ENCODE measurements around the gene EMC10. TPM values are rescaled to one million over a fixed set of nuclear protein-coding genes. Genes with fewer than 3 reads are reported as not detected.
A peak's percentile ranks its signal among the peaks of the same experiment; 100 is the strongest.

The EMC10 gene
- total RNA-seq, 1 experiment from 2014 or later: 109 TPM

DNA sequence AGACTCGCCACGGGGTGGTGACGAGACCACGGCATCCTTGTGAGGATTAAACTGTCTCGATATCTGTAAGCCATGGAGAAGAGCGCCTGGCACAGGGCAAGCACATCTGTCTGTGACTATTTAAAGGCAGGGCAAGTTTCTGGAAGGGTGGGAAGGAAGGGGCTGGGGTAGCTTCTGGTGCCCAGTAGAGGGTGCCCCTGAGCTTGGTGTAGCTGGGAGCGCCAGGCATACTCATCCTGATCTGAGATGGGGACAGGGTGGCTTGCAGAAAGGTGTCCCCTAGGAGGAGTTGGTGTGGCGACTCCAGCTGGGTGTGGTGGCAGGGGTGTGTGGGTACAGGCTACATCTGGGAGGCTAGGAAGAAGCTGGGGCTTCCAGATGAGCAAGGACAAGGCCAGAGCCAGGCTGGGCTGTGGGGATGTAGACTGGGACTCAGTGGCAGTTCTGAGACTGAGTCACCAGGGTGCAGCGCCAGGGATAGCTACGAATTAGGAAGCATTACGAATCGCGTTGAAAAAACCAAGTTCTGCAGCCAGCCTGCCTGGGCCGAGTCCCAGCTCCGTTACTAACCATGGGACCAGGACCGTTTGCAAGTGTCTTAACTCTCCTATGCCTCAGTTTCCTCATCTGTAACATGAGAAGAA lies 60.5 kb downstream of the EMC10 start:
- H3K18ac ChIP-seq (ENCODE audit: insufficient read length, low read depth, low read length): no peak overlapping the region
- H3K4me1 ChIP-seq (ENCODE audit: insufficient read depth, low read length): no peaks in the 10 kb centered on the region
- no peaks in the 10 kb centered on the region for H3K79me1 ChIP-seq (ENCODE audit: insufficient read depth, low read depth, low read length, poor library complexity, severe bottlenecking)
- no peak overlapping the region for H3K4me3 Mint-ChIP-seq
- no peaks in the 10 kb centered on the region for H3K79me2 ChIP-seq (ENCODE audit: insufficient read depth, low read length)
- no peaks in the 10 kb centered on the region for H3K27me3 ChIP-seq (ENCODE audit: insufficient read depth, low read length)
- H3K23me2 ChIP-seq (ENCODE audit: insufficient read length, low read depth, low read length, poor library complexity, severe bottlenecking): no peaks in the 10 kb centered on the region
- H3K27ac Mint-ChIP-seq: no peak overlapping the region
- DNase-seq: no peak
- no peak overlapping the region for H3K14ac ChIP-seq (ENCODE audit: insufficient read depth, low read length)
- H3K9me3 Mint-ChIP-seq: peaks cover 8% of the 10 kb centered on the region in 2 experiments; a peak in 4 of 5 replicates
- H3K4me1 Mint-ChIP-seq: peaks cover 2% of the 10 kb centered on the region in 2 experiments; a peak in 3 of 4 replicates
- peaks cover 0 to 18% (median 15%) of the 10 kb centered on the region in 3 experiments; a peak in 4 of 7 replicates for H3K36me3 Mint-ChIP-seq (ENCODE audit: insufficient read depth in 1 of 3, low read depth in 3 of 3)
- H3K9ac ChIP-seq (ENCODE audit: extremely low read depth, insufficient read length, low read length): no peak overlapping the region
- no peak overlapping the region for H3K4me2 ChIP-seq (ENCODE audit: insufficient read depth, insufficient read length, low read length)
- WGBS (ENCODE audit: extremely low coverage, insufficient read length, low lambda C conversion rate): no CpG with 5 or more reads among the region's 16 CpGs
- H4K20me1 ChIP-seq (ENCODE audit: control insufficient read depth, insufficient read depth, insufficient read length): no peaks in the 10 kb centered on the region
- H2AFZ ChIP-seq (ENCODE audit: low read length): no peak overlapping the region
- TF ChIP-seq, protein P1, sequence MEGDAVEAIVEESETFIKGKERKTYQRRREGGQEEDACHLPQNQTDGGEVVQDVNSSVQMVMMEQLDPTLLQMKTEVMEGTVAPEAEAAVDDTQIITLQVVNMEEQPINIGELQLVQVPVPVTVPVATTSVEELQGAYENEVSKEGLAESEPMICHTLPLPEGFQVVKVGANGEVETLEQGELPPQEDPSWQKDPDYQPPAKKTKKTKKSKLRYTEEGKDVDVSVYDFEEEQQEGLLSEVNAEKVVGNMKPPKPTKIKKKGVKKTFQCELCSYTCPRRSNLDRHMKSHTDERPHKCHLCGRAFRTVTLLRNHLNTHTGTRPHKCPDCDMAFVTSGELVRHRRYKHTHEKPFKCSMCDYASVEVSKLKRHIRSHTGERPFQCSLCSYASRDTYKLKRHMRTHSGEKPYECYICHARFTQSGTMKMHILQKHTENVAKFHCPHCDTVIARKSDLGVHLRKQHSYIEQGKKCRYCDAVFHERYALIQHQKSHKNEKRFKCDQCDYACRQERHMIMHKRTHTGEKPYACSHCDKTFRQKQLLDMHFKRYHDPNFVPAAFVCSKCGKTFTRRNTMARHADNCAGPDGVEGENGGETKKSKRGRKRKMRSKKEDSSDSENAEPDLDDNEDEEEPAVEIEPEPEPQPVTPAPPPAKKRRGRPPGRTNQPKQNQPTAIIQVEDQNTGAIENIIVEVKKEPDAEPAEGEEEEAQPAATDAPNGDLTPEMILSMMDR (conservative IDR thresholded peaks at IDR 0.05): peak; percentile 38; the same call in 2 of the 3 replicates
- H2AK5ac ChIP-seq (ENCODE audit: insufficient read length, low read length): no peak overlapping the region
- H3K27me3 Mint-ChIP-seq (ENCODE audit: low read depth): peaks cover 25% of the 10 kb centered on the region
- H3K23ac ChIP-seq (ENCODE audit: insufficient read length, low read depth, low read length): no peak overlapping the region
- H4K8ac ChIP-seq (replicated peaks; ENCODE audit: insufficient read length, low read depth, low read length): no peak overlapping the region
- no peak overlapping the region for H2BK20ac ChIP-seq (ENCODE audit: low read depth, low read length, poor library complexity, severe bottlenecking)
- no peak overlapping the region for H2BK120ac ChIP-seq (ENCODE audit: low read depth, low read length, poor library complexity, severe bottlenecking)
- H3K9me3 ChIP-seq (ENCODE audit: control insufficient read depth, low read depth, low read length): peaks cover 6% of the 10 kb centered on the region
- H4K5ac ChIP-seq (ENCODE audit: insufficient read length, low read depth, low read length): no peak overlapping the region
- no peak overlapping the region for H3T11ph ChIP-seq (ENCODE audit: low read length)
- no peak overlapping the region for H2BK15ac ChIP-seq (ENCODE audit: low read depth, low read length)
- H2BK12ac ChIP-seq (ENCODE audit: insufficient read length, low read depth, low read length): no peak overlapping the region
- no peak overlapping the region for H3K4ac ChIP-seq (ENCODE audit: low read depth, low read length)
- no peak overlapping the region for H4K91ac ChIP-seq (ENCODE audit: insufficient read length, low read depth, low read length)
- no peak overlapping the region for H2BK5ac ChIP-seq (ENCODE audit: insufficient read length, low read length)
- no peak overlapping the region for H3K27ac ChIP-seq (ENCODE audit: insufficient read length, low read depth, low read length)
- H3K56ac ChIP-seq (ENCODE audit: insufficient read length, low read depth, low read length): no peak overlapping the region
